ENCODE measurements around the gene GCN1.
"Not testable (repeated sequence)": the region's sequence is repeated elsewhere in the genome, so short reads cannot be mapped to it uniquely, and the experiment has no call there.

The GCN1 gene

DNA sequence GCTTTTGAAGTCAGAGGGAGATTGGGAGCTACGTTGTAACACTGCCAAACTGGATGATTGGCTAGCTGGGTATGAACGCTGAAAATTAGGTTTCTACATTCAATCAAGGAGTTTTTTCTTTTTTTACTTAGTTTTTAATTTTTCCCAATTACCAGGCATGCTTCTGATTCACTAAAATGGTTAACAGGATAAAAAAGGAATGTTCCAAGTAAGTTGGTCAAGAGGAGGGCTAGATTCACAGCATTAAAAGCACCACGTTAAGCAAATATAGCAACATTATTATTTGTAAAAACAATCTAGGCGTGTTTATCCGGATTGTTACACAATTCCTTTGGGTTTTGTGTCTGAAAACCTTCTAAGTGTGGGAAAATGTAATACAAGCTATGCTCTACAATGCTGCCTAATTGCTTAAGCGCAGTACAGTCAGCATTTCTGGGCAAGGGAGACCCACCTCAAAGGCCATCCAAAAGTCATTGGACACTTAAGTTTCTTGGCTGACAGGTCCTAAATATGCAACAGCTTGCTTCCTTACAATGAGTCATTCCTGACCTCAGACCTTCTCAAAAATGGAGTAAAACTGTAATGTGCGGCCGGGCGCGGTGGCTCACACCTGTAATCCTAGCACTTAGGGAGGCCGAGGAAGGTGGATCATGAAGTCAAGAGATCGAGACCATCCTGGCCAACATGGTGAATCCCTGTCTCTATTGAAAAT lies 5.2 kb upstream of the GCN1 start:
- Histone ChIP-seq H3K4me3 (replicated peaks; ENCODE audit: insufficient read depth, low read length) (peak overlapping the region; percentile 67), H3K27me3 (ENCODE audit: insufficient read depth, poor library complexity, severe bottlenecking) (no peaks in the 10 kb centered on the region), H3K27ac (replicated peaks) (peak overlapping the region; percentile 93)
- TF ChIP-seq POLR2AphosphoS5 (IDR thresholded peaks at IDR 0.05; ENCODE audit: low read depth) (0 out of 2 replicates have a peak, but pooled peaks have one; percentile 6), SPI1 (IDR thresholded peaks at IDR 0.05; ENCODE audit: borderline replicate concordance, low read depth) (no peak)
- DNase-seq (ENCODE audit: low read depth in 1 of 2, low spot score in 1 of 2), result peak in 1 of 2 experiments; percentile 30

GRCh38 chr12:120199025-120199424 lies 4.5 kb upstream of the GCN1 start:
- H3K27ac ChIP-seq (replicated peaks), result peak overlapping the region; percentile 93
- peak overlapping the region; percentile 67 for H3K4me3 ChIP-seq (replicated peaks; ENCODE audit: insufficient read depth, low read length)
- no peak for DNase-seq (ENCODE audit: low read depth in 1 of 2, low spot score in 1 of 2)
- no peaks in the 10 kb centered on the region for H3K27me3 ChIP-seq (ENCODE audit: insufficient read depth, poor library complexity, severe bottlenecking)
- no peak; the same call in 1 of the 2 replicates for TF ChIP-seq POLR2AphosphoS5 (IDR thresholded peaks at IDR 0.05; ENCODE audit: low read depth)
- TF ChIP-seq GABPA (IDR thresholded peaks at IDR 0.05; ENCODE audit: low read depth), result no peak
- no peak for TF ChIP-seq CTCF (IDR thresholded peaks at IDR 0.05; ENCODE audit: insufficient read depth, low read length)
- no peak for TF ChIP-seq REST (IDR thresholded peaks at IDR 0.05; ENCODE audit: insufficient replicate concordance, low read depth)
- TF ChIP-seq SPI1 (IDR thresholded peaks at IDR 0.05; ENCODE audit: borderline replicate concordance, low read depth), result no peak

DNA sequence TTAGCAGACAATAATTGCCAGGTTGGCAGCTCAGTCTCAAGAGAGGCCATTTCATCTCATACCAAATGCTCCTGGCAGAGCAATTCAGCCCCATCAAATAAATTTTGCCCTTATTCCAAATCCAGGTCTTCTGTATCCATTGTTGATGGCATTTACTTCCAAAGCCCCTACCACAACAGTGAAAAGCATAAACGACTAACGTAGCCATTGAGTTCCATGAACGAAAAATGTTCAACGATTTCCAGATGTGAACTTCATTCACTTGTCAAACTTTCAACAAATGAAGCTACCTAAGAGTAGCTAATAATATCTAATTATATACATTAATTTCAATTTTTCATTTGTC lies 3.0 kb upstream of the GCN1 start:
- no peak overlapping the region for H3K27ac ChIP-seq (replicated peaks)
- no peak overlapping the region; the same call in 1 of the 2 replicates for H3K4me3 ChIP-seq (replicated peaks; ENCODE audit: insufficient read depth, low read length)
- no peak for TF ChIP-seq SPI1 (IDR thresholded peaks at IDR 0.05; ENCODE audit: borderline replicate concordance, low read depth)
- no peak for TF ChIP-seq REST (IDR thresholded peaks at IDR 0.05; ENCODE audit: insufficient replicate concordance, low read depth)
- no peak for TF ChIP-seq CTCF (IDR thresholded peaks at IDR 0.05; ENCODE audit: insufficient read depth, low read length)
- TF ChIP-seq GABPA (IDR thresholded peaks at IDR 0.05; ENCODE audit: low read depth), result no peak
- TF ChIP-seq POLR2AphosphoS5 (IDR thresholded peaks at IDR 0.05; ENCODE audit: low read depth), result no peak

GRCh38 chr12:120196817-120197541 lies 2.5 kb upstream of the GCN1 start:
- H3K4me3 ChIP-seq (replicated peaks; ENCODE audit: insufficient read depth, low read length), result peak overlapping the region; percentile 10
- 0 out of 2 replicates have a peak overlapping the region, but pooled peaks have one; percentile 4 for H3K27ac ChIP-seq (replicated peaks)
- TF ChIP-seq POLR2AphosphoS5 (IDR thresholded peaks at IDR 0.05; ENCODE audit: low read depth), result peak; percentile 47
- not testable (repeated sequence) for DNase-seq (ENCODE audit: low read depth in 1 of 2, low spot score in 1 of 2); H3K27me3 ChIP-seq (ENCODE audit: insufficient read depth, poor library complexity, severe bottlenecking)

More for the DNA sequence above, 3.0 kb upstream of the GCN1 start:
- DNase-seq (ENCODE audit: low read depth in 1 of 2, low spot score in 1 of 2), result no peak
- no peaks in the 10 kb centered on the region for H3K27me3 ChIP-seq (ENCODE audit: insufficient read depth, poor library complexity, severe bottlenecking)

Data from HL-60 (cell line).